Karpas-422 (cell line): ENCODE results near the gene RMND5A. TPM values are rescaled to one million over a fixed set of nuclear protein-coding genes. Genes with fewer than 3 reads are reported as not detected.

ENCODE experiments used
- DNase-seq: peaks from one replicate; pipeline ENCODE4 v3.0.0-alpha.2; 2015
- H2AFZ ChIP-seq: fragments of 200-600 bp; sonication (generic); 2 replicates; pipeline ENCODE4 v1.6.1; 2014; ENCODE audit warnings: antibody characterized with exemption, low read length, mixed read lengths
- H3K27ac ChIP-seq: fragments of 200-600 bp; sonication (generic); 2 replicates; pipeline ENCODE4 v1.5.1; 2014; ENCODE audit warnings: mild to moderate bottlenecking, low read length, moderate library complexity
- H3K27me3 ChIP-seq: fragments of 200-600 bp; sonication (generic); 2 replicates; pipeline ENCODE4 v1.6.1; 2014; ENCODE audit warnings: low read length, mixed read lengths
- H3K36me3 ChIP-seq: fragments of 200-600 bp; sonication (generic); 2 replicates; pipeline ENCODE4 v1.6.1; 2014; ENCODE audit warnings: low read length, mixed read lengths; ENCODE audit not compliant: insufficient read depth
- H3K4me1 ChIP-seq: fragments of 200-600 bp; sonication (generic); 2 replicates; pipeline ENCODE4 v1.6.1; 2014; ENCODE audit warnings: mild to moderate bottlenecking, low read length, mixed read lengths
- H3K4me2 ChIP-seq: fragments of 200-600 bp; sonication (generic); 2 replicates; pipeline ENCODE4 v1.6.1; 2014; ENCODE audit warnings: low read length, low read depth, mild to moderate bottlenecking; ENCODE audit not compliant: poor library complexity, severe bottlenecking
- H3K4me3 ChIP-seq: fragments of 200-600 bp; sonication (generic); 2 replicates; pipeline ENCODE4 v1.5.1; 2014; ENCODE audit warnings: mild to moderate bottlenecking, antibody characterized with exemption, low read length, mixed read lengths
- H3K79me2 ChIP-seq: fragments of 200-600 bp; sonication (generic); 2 replicates; pipeline ENCODE4 v1.6.1; 2014; ENCODE audit warnings: mild to moderate bottlenecking, low read length, mixed read lengths
- H3K9ac ChIP-seq: fragments of 200-600 bp; sonication (generic); 2 replicates; pipeline ENCODE4 v1.6.0; 2014; ENCODE audit warnings: low read length
- H3K9me2 ChIP-seq: fragments of 200-600 bp; sonication (generic), shearing (Covaris generic); replicated peaks from 2 replicates; pipeline ENCODE4 v1.6.0; 2014; ENCODE audit warnings: mild to moderate bottlenecking, low read length, moderate library complexity; ENCODE audit not compliant: insufficient read depth
- H3K9me3 ChIP-seq: fragments of 300-700, 200-600 bp; sonication (generic); 2 replicates; pipeline ENCODE4 v1.6.1; 2014; ENCODE audit warnings: low read length, mixed read lengths
- H4K20me1 ChIP-seq: fragments of 200-600 bp; sonication (generic); 2 replicates; pipeline ENCODE4 v1.6.1; 2014; ENCODE audit warnings: mild to moderate bottlenecking, antibody characterized with exemption, low read length, low read depth; ENCODE audit not compliant: insufficient read depth
- total RNA-seq: library from RNA; depleted of rRNA; stranded (reverse); fragments of >200 nt; shearing (Covaris generic); gene quantifications from 2 replicates; pipeline ENCODE4 v1.2.3, GENCODE V29; 2014; ENCODE audit warnings: low replicate concordance; rRNA removed

The RMND5A gene
- total RNA-seq, 1 experiment from 2014 or later = 180 TPM

- H3K36me3 ChIP-seq = no peaks in the 10 kb centered on the region
- no peak overlapping the region for H3K27ac ChIP-seq
- no peaks in the 10 kb centered on the region for H3K79me2 ChIP-seq
- H3K9ac ChIP-seq = no peak overlapping the region
- H3K4me1 ChIP-seq = no peaks in the 10 kb centered on the region
- H4K20me1 ChIP-seq = no peaks in the 10 kb centered on the region
- DNase-seq = peak; percentile 21
- H3K4me3 ChIP-seq = no peak overlapping the region
- no peak overlapping the region for H2AFZ ChIP-seq
- no peaks in the 10 kb centered on the region for H3K27me3 ChIP-seq
- H3K4me2 ChIP-seq = no peak overlapping the region
- no peaks in the 10 kb centered on the region for H3K9me3 ChIP-seq
- no peaks in the 10 kb centered on the region for H3K9me2 ChIP-seq
Observed at GRCh38 chr2:86825693-86826381, 105.7 kb downstream of the RMND5A start.

- Histone ChIP-seq H2AFZ (no peak overlapping the region), H3K27me3 (no peaks in the 10 kb centered on the region), H3K4me2 (no peak overlapping the region), H3K27ac (no peak overlapping the region), H3K9me3 (no peaks in the 10 kb centered on the region), H3K9ac (no peak overlapping the region), H3K4me3 (no peak overlapping the region), H4K20me1 (no peaks in the 10 kb centered on the region), H3K79me2 (no peaks in the 10 kb centered on the region), H3K4me1 (no peaks in the 10 kb centered on the region), H3K9me2 (no peaks in the 10 kb centered on the region), H3K36me3 (no peaks in the 10 kb centered on the region)
- peak; percentile 35 for DNase-seq
Observed at GRCh38 chr2:86826951-86827350, 106.9 kb downstream of the RMND5A start.

Other genes starting within 250 kb of the RMND5A start
- 34.4 and 43.3 TPM in 2 replicates for gene CHMP3, start 156.8 kb upstream of the RMND5A start, total RNA-seq
- gene RNF103, start 96.4 kb upstream of the RMND5A start, total RNA-seq = 22.7 and 37.8 TPM in 2 replicates
- gene CD8A, start 70.6 kb downstream of the RMND5A start, total RNA-seq = not detected in 2 replicates
- not detected in 2 replicates for gene CD8B, start 141.6 kb downstream of the RMND5A start, total RNA-seq
- 0.29 and 0.41 TPM in 2 replicates for gene RGPD1, start 221.8 kb downstream of the RMND5A start, total RNA-seq